ENCODE data around the gene RTTN. TPM values are rescaled to one million over a fixed set of nuclear protein-coding genes. Genes with fewer than 3 reads are reported as not detected.

The RTTN gene
- total RNA-seq, 1 donor = 13.5 TPM

- DNase-seq (ENCODE audit: low read depth in 2 of 3, low spot score in 2 of 3) = no peak
Observed at GRCh38 chr18:70030728-70031127, 174.8 kb downstream of the RTTN start.

DNA sequence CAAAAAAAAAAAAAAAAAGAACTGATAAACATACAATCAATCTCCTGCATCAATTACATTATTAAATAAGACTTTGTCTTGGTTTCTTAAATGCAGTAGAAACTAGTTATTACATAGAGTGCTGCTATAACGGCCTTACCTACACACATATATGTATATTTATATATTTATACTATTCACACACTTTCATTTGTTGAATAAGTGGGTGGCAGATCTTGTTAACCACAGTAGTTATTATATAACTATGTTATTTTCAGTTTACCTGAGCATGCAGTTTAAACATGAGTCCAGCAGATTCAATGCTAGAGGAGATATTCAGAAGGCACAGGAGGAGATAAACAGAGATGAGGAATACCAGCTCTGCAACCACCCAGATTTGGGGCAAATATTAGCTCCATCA is 176.3 kb downstream of the RTTN start:
- no peak for DNase-seq (ENCODE audit: low read depth in 2 of 3, low spot score in 2 of 3)

DNA sequence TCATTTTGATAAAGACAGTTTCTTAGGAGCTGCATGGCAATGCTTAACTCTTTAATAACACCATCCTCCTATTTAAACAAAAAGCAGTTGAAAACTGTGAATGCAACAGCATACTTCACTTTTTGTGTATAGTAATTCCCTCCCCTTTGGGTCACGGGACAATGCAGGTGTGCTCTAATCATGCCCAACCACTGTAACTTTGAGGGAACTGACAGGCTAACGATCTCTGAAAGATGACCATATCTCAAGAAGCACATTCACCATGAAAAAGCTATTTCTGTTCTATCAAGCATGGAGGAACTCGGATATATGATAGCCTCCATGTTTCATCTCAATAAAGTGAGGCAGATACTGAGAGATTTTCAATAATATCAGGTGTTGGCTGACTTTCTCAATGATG is 176.8 kb downstream of the RTTN start:
- DNase-seq (ENCODE audit: low read depth in 2 of 3, low spot score in 2 of 3) = no peak

DNA sequence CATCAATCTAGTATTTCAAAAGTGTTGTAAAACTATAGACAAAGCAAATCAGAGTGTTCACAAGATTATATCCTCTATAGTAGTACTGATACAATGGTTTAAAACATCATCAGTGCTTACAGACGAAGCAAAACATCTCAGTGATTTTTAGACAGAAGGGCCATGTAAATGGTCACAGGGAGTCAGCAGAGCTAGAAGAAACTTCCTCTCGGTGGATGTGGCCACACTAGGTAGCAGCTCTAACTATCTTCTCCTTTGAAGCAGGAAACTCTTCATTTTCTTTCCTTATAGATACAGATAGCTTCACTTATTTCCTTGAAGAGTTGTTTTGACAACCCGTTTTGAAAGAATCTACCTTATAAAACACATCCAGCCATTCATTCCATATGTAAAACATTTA is 177.4 kb downstream of the RTTN start:
- DNase-seq (ENCODE audit: low read depth in 2 of 3, low spot score in 2 of 3) = no peak

- DNase-seq (ENCODE audit: low read depth in 2 of 3, low spot score in 2 of 3) = peak in 2 of 3 donors; percentile 14 to 51
Observed at GRCh38 chr18:70025580-70025979, 179.9 kb downstream of the RTTN start.

GRCh38 chr18:70024829-70025228 is 180.7 kb downstream of the RTTN start:
- no peak for DNase-seq (ENCODE audit: low read depth in 2 of 3, low spot score in 2 of 3)

DNA sequence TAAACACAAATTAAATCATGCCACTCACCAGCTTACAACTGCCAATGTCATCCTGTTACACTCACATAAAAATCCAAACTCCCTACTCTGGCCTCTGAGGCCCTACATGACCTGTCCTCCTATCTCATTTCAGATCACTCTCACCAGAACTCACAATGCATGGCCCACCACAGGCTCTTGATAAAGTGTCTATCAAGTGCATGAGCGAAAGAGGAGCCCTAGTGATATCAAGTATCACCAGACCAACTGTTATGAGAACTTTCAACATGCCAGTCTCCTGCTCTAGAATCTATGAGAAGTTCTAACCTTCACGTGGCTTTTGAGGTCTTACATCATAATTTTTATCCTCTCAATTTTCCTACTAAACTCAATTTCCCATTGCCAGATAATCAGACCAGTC is 181.4 kb downstream of the RTTN start:
- DNase-seq (ENCODE audit: low read depth in 2 of 3, low spot score in 2 of 3) = no peak

DNA sequence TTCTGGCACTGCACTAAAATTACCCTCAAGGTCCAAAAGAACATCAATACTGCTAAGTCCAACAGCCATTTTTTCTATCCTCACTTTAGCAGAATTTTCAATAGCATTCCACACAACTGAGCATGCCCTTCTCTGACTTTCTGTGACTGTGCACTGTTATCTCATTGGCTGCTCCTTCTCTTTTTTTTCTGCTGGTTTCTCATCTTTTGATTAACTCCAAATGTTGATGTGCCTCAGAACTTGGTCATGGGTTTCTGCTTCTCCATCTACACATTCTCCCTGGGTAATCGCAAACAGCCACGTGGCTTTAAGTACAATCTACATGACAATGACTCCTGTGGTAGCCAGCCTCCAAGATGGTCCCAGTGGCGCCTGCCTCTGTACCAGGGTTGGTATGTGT is 182.9 kb downstream of the RTTN start:
- no peak for DNase-seq (ENCODE audit: low read depth in 2 of 3, low spot score in 2 of 3)

DNA sequence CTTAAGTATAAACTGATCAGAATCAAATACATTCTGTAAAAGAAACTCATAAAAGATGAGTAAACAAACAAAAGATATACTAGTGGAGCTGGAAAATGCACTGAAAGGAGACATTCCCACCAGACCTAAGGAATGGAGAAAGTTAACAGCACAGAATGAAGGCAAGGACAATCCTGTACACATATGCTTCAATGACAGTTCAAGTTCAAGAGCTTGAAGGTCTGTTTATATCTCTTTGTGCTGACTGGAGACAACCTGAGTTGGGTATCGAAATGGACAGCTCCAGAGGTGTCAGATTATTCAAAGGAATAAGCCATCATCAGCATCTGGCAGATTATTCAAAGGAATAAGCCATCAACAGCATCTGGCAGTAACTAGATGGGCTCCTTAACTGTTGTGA is 184.0 kb downstream of the RTTN start:
- DNase-seq (ENCODE audit: low read depth in 2 of 3, low spot score in 2 of 3) = no peak

- no peak for DNase-seq (ENCODE audit: low read depth in 2 of 3, low spot score in 2 of 3)
Observed at GRCh38 chr18:70021043-70021442, 184.4 kb downstream of the RTTN start.

DNA sequence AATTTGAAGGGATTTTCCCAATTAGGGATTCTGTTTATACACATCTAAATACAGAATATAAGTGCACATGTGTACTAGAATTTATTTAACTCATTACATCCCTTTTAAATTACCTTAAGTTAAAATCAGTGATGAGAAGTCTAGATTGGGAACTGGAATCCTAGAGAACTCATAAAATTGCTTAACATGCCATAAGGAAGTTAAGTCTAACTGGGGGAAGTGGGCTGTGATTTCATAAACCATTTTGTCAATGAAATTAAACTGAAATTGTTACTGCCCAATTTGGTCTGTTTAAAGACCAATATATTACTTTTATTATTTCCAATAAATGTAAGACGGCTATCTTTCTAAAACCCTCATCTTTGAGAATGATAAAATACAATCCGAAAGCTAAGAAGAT is 185.5 kb downstream of the RTTN start:
- DNase-seq (ENCODE audit: low read depth in 2 of 3, low spot score in 2 of 3) = no peak

- DNase-seq (ENCODE audit: low read depth in 2 of 3, low spot score in 2 of 3) = no peak
Observed at GRCh38 chr18:70019136-70019535, 186.4 kb downstream of the RTTN start.

DNA sequence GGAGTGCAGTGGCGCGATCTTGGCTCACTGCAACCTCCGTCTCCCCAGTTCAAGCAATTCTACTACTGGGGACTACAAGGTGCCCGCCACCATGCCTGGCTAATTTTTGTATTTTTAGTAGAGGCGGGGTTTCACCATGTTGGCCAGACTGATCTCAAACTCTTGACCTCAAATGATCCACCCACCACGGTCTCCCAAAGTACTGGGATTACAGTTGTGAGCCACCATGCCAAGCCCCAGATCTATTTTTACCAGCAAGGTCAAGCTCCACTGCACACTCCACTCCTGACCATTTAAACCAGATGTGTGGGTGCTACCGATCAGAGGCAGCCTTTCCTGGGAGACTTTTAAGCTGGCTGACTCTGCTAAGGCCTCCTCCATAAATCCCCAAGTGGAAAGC is 190.4 kb downstream of the RTTN start:
- DNase-seq (ENCODE audit: low read depth in 2 of 3, low spot score in 2 of 3) = no peak

DNA sequence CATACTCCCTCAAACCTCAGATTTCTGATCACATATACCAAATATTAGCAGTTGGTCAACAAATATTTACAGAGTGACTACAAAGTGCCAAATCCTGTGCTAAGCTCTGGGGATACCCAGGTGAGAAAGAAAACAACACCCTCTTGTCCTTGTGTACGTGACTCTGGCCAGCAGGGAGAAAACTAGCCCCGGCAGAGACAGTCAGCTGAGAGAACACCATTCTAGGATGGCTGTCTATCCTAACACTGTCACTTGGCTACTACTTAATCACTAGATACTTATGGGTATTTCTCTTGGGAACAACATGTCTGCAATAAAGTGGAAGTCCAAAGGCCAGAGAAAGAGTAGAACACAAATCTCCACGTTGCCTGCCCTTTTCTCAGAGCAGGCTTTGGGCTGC is 199.9 kb downstream of the RTTN start:
- DNase-seq (ENCODE audit: low read depth in 2 of 3, low spot score in 2 of 3) = no peak

DNA sequence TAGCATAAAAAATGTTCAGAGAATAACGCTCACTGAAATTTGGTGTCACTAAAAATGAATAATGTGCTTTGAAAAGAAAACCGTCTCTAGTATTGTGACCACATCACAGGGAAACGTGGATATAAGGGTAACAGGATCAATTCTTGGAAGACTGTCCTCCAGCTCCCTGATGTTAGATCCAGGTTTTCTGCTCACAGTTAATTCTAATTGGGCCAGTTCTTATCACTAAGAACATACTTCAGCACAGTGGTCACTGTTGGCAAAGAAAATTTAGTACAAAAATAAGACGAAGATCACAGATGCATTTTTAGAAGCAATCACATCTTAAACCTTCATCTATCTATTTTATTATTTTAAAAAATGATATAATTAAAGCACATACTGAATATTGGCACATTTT is 200.8 kb downstream of the RTTN start:
- DNase-seq (ENCODE audit: low read depth in 2 of 3, low spot score in 2 of 3) = no peak

- no peak for DNase-seq (ENCODE audit: low read depth in 2 of 3, low spot score in 2 of 3)
Observed at GRCh38 chr18:69999656-70000055, 205.8 kb downstream of the RTTN start.

- DNase-seq (ENCODE audit: low read depth in 2 of 3, low spot score in 2 of 3) = no peak
Observed at GRCh38 chr18:69998523-69998987, 206.9 kb downstream of the RTTN start.

DNA sequence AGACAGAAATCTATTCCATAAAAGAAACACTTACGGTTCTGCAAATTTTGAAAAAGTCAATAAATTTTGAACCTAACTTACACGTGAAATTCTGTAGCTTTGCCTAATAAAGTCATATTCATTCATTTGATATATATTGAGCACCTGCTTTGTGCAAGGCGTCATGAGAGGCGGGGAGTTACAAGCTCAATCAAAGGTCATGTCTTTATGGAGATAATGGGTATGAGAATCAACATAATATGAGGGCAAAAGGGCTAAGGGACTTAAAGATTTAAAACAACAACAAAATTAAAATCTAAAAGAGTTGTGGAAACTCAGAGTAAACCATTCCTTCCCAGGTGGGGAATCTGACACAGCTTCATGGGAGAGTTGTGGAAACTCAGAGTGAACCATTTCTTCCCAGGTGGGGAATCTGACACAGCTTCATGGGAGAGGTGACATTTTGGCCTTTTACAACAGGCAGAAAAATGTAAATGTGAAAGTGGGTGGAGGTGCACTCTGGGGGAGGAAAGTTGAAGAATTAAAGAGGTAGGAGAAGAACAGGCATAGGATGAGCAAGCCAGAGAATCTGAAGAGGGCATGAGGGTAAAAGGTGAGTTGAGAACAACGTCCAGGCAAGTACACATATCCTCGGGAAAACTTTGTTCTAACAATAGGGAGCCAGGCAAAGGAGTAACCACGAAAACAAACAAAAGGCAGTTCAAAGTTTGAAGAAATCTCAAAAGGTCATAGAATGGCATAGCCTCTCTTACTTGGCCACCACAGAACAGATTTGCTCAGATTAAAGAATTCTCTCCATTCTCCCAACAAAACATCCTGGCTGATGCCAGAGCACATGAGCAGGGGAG is 208.3 kb downstream of the RTTN start:
- DNase-seq (ENCODE audit: low read depth in 2 of 3, low spot score in 2 of 3) = no peak

- no peak for DNase-seq (ENCODE audit: low read depth in 2 of 3, low spot score in 2 of 3)
Observed at GRCh38 chr18:69996417-69996816, 209.1 kb downstream of the RTTN start.

DNA sequence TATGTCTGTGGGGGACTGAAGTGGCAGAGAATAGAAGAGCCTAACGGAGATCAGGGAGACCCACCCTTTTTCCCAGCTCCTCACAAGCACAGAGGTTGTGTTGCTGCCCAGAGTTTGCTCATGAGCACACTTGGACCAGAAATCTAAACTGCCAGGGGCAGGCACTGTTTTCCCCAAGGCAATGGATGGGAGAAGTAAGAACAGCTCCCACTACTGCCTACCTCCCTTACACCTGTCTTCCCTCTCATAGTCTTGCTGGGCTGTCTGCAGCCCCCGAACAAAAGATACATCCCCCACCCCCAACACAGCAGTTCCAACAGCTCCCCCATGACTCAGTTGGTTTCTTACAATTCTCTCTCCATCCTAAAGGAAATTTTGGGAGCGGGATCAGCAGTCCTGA is 209.7 kb downstream of the RTTN start:
- DNase-seq (ENCODE audit: low read depth in 2 of 3, low spot score in 2 of 3) = no peak

- DNase-seq (ENCODE audit: low read depth in 2 of 3, low spot score in 2 of 3) = no peak
Observed at GRCh38 chr18:69992776-69993175, 212.7 kb downstream of the RTTN start.

DNA sequence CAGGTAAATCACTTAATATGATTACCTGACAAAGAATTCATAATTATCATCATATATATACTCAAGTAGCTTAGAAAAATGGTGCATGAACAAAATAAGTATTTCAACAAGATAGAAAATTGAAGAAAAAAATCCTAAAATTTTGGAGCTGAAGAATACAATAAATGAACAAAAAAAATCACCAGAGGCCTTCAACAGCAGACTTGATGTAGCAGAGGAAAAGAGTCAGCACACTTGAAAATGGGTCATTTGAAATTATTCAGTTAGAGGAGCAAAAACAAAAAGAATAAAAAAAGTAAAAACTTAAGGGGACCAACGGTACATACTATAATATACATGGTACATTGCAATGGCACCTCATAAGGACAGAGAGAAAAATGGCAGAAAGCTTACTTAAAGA is 217.6 kb downstream of the RTTN start:
- DNase-seq (ENCODE audit: low read depth in 2 of 3, low spot score in 2 of 3) = no peak

DNA sequence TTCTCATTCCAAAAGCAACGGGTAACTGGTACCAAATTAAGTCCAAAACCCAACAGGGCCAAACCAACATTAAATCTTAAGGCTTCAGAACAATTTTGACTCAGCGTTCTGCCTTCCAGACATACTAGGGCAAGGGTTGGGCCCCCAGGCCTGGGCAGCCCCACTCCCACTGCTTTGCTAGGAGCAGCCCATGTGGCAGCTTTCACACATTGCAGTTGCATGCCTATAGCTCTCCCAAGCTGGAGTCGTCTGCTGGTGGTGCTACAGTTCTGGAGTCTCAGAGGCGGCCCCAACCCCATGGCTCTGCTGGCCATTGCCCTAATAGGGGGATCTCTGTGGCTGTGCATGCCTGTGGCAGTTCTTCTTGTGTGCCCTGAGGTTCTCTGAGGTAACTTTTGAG is 220.2 kb downstream of the RTTN start:
- DNase-seq (ENCODE audit: low read depth in 2 of 3, low spot score in 2 of 3) = no peak
